Nephron (organoid): ENCODE data around the gene PLPP6.

Source experiments
- H3K27ac Mint-ChIP-seq, 3 experiments: 2 replicates each; pipeline ENCODE4 v1.8.0; 2020; ENCODE audit warnings: mixed read lengths in 3 of 3, mild to moderate bottlenecking in 2 of 3, moderate library complexity in 1 of 3
- H3K27me3 Mint-ChIP-seq: 2 replicates; pipeline ENCODE4 v1.8.0; 2021; ENCODE audit warnings: low read depth, mild to moderate bottlenecking, moderate library complexity, mixed read lengths
- H3K36me3 Mint-ChIP-seq: 2 replicates; pipeline ENCODE4 v1.8.0; 2020; ENCODE audit warnings: low read depth, mixed read lengths
- H3K4me1 Mint-ChIP-seq: 2 replicates; pipeline ENCODE4 v1.8.0; 2020; ENCODE audit warnings: mixed read lengths
- H3K4me3 Mint-ChIP-seq, 3 experiments: 2 replicates each; pipeline ENCODE4 v1.8.0; 2020; ENCODE audit warnings: mild to moderate bottlenecking in 3 of 3, mixed read lengths in 3 of 3, moderate library complexity in 2 of 3
- H3K9me3 Mint-ChIP-seq: 2 replicates; pipeline ENCODE4 v1.8.0; 2020; ENCODE audit warnings: mixed read lengths
- TF ChIP-seq, protein P1 (sequence below), 3 experiments: fragments of 200-600 bp; sonication (generic); IDR thresholded peaks; one replicate each; pipeline ENCODE4 v1.5.0; 2021; ENCODE audit warnings: antibody characterized with exemption in 3 of 3; ENCODE audit not compliant: unreplicated experiment in 3 of 3

Gene PLPP6

DNA sequence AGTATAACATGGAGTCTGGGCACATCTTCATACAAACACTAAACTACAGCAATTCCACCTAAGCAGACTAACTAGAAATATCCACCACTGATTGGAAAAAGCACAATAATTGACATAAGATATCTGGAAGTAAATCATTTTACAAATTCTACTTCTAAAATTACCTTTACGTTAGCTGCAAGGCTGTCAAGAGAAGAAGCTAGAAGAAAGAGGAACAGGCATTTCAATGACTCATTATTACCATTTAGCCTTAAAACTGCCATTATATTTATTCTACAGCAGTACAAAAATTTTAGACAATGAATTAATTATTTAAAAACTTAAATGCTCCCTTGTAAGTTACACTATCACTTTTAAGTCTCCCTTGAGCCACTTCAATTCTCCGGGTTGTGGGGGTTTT, 43.4 kb upstream of the PLPP6 start:
- H3K27ac Mint-ChIP-seq: no peak overlapping the region
- no peaks in the 10 kb centered on the region for H3K36me3 Mint-ChIP-seq
- H3K27me3 Mint-ChIP-seq: peaks cover 5% of the 10 kb centered on the region
- H3K9me3 Mint-ChIP-seq: no peaks in the 10 kb centered on the region
- TF ChIP-seq, protein P1, sequence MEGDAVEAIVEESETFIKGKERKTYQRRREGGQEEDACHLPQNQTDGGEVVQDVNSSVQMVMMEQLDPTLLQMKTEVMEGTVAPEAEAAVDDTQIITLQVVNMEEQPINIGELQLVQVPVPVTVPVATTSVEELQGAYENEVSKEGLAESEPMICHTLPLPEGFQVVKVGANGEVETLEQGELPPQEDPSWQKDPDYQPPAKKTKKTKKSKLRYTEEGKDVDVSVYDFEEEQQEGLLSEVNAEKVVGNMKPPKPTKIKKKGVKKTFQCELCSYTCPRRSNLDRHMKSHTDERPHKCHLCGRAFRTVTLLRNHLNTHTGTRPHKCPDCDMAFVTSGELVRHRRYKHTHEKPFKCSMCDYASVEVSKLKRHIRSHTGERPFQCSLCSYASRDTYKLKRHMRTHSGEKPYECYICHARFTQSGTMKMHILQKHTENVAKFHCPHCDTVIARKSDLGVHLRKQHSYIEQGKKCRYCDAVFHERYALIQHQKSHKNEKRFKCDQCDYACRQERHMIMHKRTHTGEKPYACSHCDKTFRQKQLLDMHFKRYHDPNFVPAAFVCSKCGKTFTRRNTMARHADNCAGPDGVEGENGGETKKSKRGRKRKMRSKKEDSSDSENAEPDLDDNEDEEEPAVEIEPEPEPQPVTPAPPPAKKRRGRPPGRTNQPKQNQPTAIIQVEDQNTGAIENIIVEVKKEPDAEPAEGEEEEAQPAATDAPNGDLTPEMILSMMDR (IDR thresholded peaks at IDR 0.05; ENCODE audit: unreplicated experiment in 3 of 3): no peak
- H3K4me3 Mint-ChIP-seq: no peak overlapping the region
- no peaks in the 10 kb centered on the region for H3K4me1 Mint-ChIP-seq

GRCh38 chr9:4620057-4620765, 41.9 kb upstream of the PLPP6 start:
- Mint-ChIP-seq H3K4me1 (no peaks in the 10 kb centered on the region), H3K36me3 (no peaks in the 10 kb centered on the region), H3K9me3 (no peaks in the 10 kb centered on the region), H3K4me3 (no peak overlapping the region), H3K27me3 (no peaks in the 10 kb centered on the region), H3K27ac (no peak overlapping the region)
- TF ChIP-seq, protein P1 (IDR thresholded peaks at IDR 0.05; ENCODE audit: unreplicated experiment in 3 of 3): no peak

- no peak overlapping the region for H3K27ac Mint-ChIP-seq
- no peaks in the 10 kb centered on the region for H3K36me3 Mint-ChIP-seq
- TF ChIP-seq, protein P1 (IDR thresholded peaks at IDR 0.05; ENCODE audit: unreplicated experiment in 3 of 3): no peak
- no peak overlapping the region for H3K4me3 Mint-ChIP-seq
- H3K9me3 Mint-ChIP-seq: no peaks in the 10 kb centered on the region
- H3K4me1 Mint-ChIP-seq: no peaks in the 10 kb centered on the region
- H3K27me3 Mint-ChIP-seq: no peaks in the 10 kb centered on the region
Measured at GRCh38 chr9:4620881-4621555, 41.1 kb upstream of the PLPP6 start.

- H3K4me3 Mint-ChIP-seq: no peak overlapping the region
- H3K9me3 Mint-ChIP-seq: no peaks in the 10 kb centered on the region
- no peak overlapping the region for H3K27ac Mint-ChIP-seq
- no peaks in the 10 kb centered on the region for H3K27me3 Mint-ChIP-seq
- no peaks in the 10 kb centered on the region for H3K4me1 Mint-ChIP-seq
- TF ChIP-seq, protein P1 (IDR thresholded peaks at IDR 0.05; ENCODE audit: unreplicated experiment in 3 of 3): no peak
- H3K36me3 Mint-ChIP-seq: no peaks in the 10 kb centered on the region
Measured at GRCh38 chr9:4622016-4622415, 40.1 kb upstream of the PLPP6 start.

- H3K27ac Mint-ChIP-seq: no peak overlapping the region
- no peaks in the 10 kb centered on the region for H3K27me3 Mint-ChIP-seq
- H3K36me3 Mint-ChIP-seq: no peaks in the 10 kb centered on the region
- H3K9me3 Mint-ChIP-seq: no peaks in the 10 kb centered on the region
- no peaks in the 10 kb centered on the region for H3K4me1 Mint-ChIP-seq
- TF ChIP-seq, protein P1 (IDR thresholded peaks at IDR 0.05; ENCODE audit: unreplicated experiment in 3 of 3): no peak
- H3K4me3 Mint-ChIP-seq: no peak overlapping the region
Measured at GRCh38 chr9:4630836-4631235, 31.3 kb upstream of the PLPP6 start.

- Mint-ChIP-seq H3K4me1 (no peaks in the 10 kb centered on the region), H3K27ac (no peak overlapping the region), H3K4me3 (no peak overlapping the region), H3K27me3 (peaks cover 10% of the 10 kb centered on the region), H3K9me3 (no peaks in the 10 kb centered on the region), H3K36me3 (no peaks in the 10 kb centered on the region)
- TF ChIP-seq, protein P1 (IDR thresholded peaks at IDR 0.05; ENCODE audit: unreplicated experiment in 3 of 3): no peak
Measured at GRCh38 chr9:4638968-4639367, 23.1 kb upstream of the PLPP6 start.
